H9 (cell line): Measurements from ENCODE around the gene LARP4B. TPM values are rescaled to one million over a fixed set of nuclear protein-coding genes. Genes with fewer than 3 reads are reported as not detected.

Source experiments
- DNase-seq: peaks from one replicate; pipeline ENCODE4 v3.0.0-alpha.2; 2017
- H2AFZ ChIP-seq: one replicate; pipeline ENCODE4 v1.6.1; 2013; ENCODE audit warnings: mild to moderate bottlenecking, low read length, control low read depth, moderate library complexity
- H2AK5ac ChIP-seq: 2 replicates; pipeline ENCODE4 v1.6.1; 2013; ENCODE audit warnings: low read length, control low read depth, mixed read lengths; ENCODE audit not compliant: insufficient read length
- H2BK120ac ChIP-seq: one replicate; pipeline ENCODE4 v1.6.1; 2013; ENCODE audit warnings: low read depth, mild to moderate bottlenecking, low read length, control low read depth, inconsistent platforms; ENCODE audit not compliant: poor library complexity, severe bottlenecking
- H2BK12ac ChIP-seq: 2 replicates; pipeline ENCODE4 v1.6.1; 2013; ENCODE audit warnings: low read length, control low read depth, mixed read lengths, low read depth; ENCODE audit not compliant: insufficient read length
- H2BK15ac ChIP-seq: 2 replicates; pipeline ENCODE4 v1.6.1; 2013; ENCODE audit warnings: low read depth, low read length, control low read depth
- H2BK20ac ChIP-seq: one replicate; pipeline ENCODE4 v1.6.1; 2013; ENCODE audit warnings: low read depth, mild to moderate bottlenecking, low read length, control low read depth, inconsistent platforms; ENCODE audit not compliant: poor library complexity, severe bottlenecking
- H2BK5ac ChIP-seq: 2 replicates; pipeline ENCODE4 v1.6.1; 2013; ENCODE audit warnings: low read length, control low read depth, mixed read lengths; ENCODE audit not compliant: insufficient read length
- H3K14ac ChIP-seq: 2 replicates; pipeline ENCODE4 v1.6.1; 2013; ENCODE audit warnings: low read length, control low read depth; ENCODE audit not compliant: insufficient read depth
- H3K18ac ChIP-seq: 2 replicates; pipeline ENCODE4 v1.6.1; 2013; ENCODE audit warnings: low read depth, mild to moderate bottlenecking, mixed read lengths, low read length, control low read depth; ENCODE audit not compliant: insufficient read length
- H3K23ac ChIP-seq: 2 replicates; pipeline ENCODE4 v1.6.1; 2013; ENCODE audit warnings: low read length, control low read depth, mixed read lengths, low read depth; ENCODE audit not compliant: insufficient read length
- H3K23me2 ChIP-seq: 2 replicates; pipeline ENCODE4 v1.6.1; 2013; ENCODE audit warnings: low read depth, mild to moderate bottlenecking, mixed read lengths, low read length, control low read depth; ENCODE audit not compliant: insufficient read length, poor library complexity, severe bottlenecking
- H3K27ac ChIP-seq: 2 replicates; pipeline ENCODE4 v1.5.1; 2013; ENCODE audit warnings: low read length, control low read depth, mixed read lengths, low read depth; ENCODE audit not compliant: insufficient read length
- H3K27me3 ChIP-seq: 2 replicates; pipeline ENCODE4 v1.6.1; 2013; ENCODE audit warnings: low read length, control low read depth, inconsistent platforms; ENCODE audit not compliant: insufficient read depth
- H3K4ac ChIP-seq: 2 replicates; pipeline ENCODE4 v1.6.1; 2013; ENCODE audit warnings: low read depth, mild to moderate bottlenecking, control low read depth, inconsistent platforms, low read length, moderate library complexity
- H3K4me1 ChIP-seq: 2 replicates; pipeline ENCODE4 v1.6.1; 2013; ENCODE audit warnings: low read length, control low read depth, inconsistent platforms; ENCODE audit not compliant: insufficient read depth
- H3K4me2 ChIP-seq: 2 replicates; pipeline ENCODE4 v1.6.1; 2013; ENCODE audit warnings: low read length, control low read depth, mixed read lengths; ENCODE audit not compliant: insufficient read length, insufficient read depth
- H3K56ac ChIP-seq: 2 replicates; pipeline ENCODE4 v1.6.1; 2013; ENCODE audit warnings: low read depth, mild to moderate bottlenecking, mixed read lengths, low read length, control low read depth; ENCODE audit not compliant: insufficient read length
- H3K79me1 ChIP-seq: 2 replicates; pipeline ENCODE4 v1.6.1; 2013; ENCODE audit warnings: low read depth, mild to moderate bottlenecking, moderate library complexity, low read length, control low read depth, inconsistent platforms; ENCODE audit not compliant: insufficient read depth, poor library complexity, severe bottlenecking
- H3K79me2 ChIP-seq: 2 replicates; pipeline ENCODE4 v1.6.1; 2013; ENCODE audit warnings: low read length, control low read depth, inconsistent platforms; ENCODE audit not compliant: insufficient read depth
- H3K9ac ChIP-seq: 2 replicates; pipeline ENCODE4 v1.6.1; 2013; ENCODE audit warnings: low read length, control low read depth, mixed read lengths; ENCODE audit not compliant: insufficient read length; ENCODE audit errors: extremely low read depth
- H3K9me3 ChIP-seq: one replicate; pipeline ENCODE4 v1.6.1; 2013; ENCODE audit warnings: low read depth, low read length, inconsistent platforms; ENCODE audit not compliant: control insufficient read depth
- H3T11ph ChIP-seq: one replicate; pipeline ENCODE4 v1.6.1; 2013; ENCODE audit warnings: mild to moderate bottlenecking, low read length, control low read depth, inconsistent platforms
- H4K20me1 ChIP-seq: one replicate; pipeline ENCODE4 v1.6.1; 2013; ENCODE audit not compliant: control insufficient read depth, insufficient read length, insufficient read depth
- H4K5ac ChIP-seq: 2 replicates; pipeline ENCODE4 v1.6.1; 2013; ENCODE audit warnings: low read depth, mild to moderate bottlenecking, mixed read lengths, low read length, control low read depth; ENCODE audit not compliant: insufficient read length
- H4K8ac ChIP-seq: replicated peaks from 2 replicates; pipeline ENCODE4 v1.6.1; 2013; ENCODE audit warnings: low read length, control low read depth, mixed read lengths, low read depth; ENCODE audit not compliant: insufficient read length
- H4K91ac ChIP-seq: 2 replicates; pipeline ENCODE4 v1.6.1; 2013; ENCODE audit warnings: low read depth, mild to moderate bottlenecking, moderate library complexity, mixed read lengths, low read length, control low read depth; ENCODE audit not compliant: insufficient read length
- H3K27ac Mint-ChIP-seq, 3 experiments: 2 replicates in 2 of 3; 3 replicates in 1 of 3; pipeline ENCODE4 v1.8.0; 2020 to 2021; ENCODE audit warnings: mixed read lengths in 3 of 3, mild to moderate bottlenecking in 1 of 3, moderate library complexity in 1 of 3
- H3K27me3 Mint-ChIP-seq: 2 replicates; pipeline ENCODE4 v1.8.0; 2021; ENCODE audit warnings: low read depth, mild to moderate bottlenecking, moderate library complexity, mixed read lengths
- H3K36me3 Mint-ChIP-seq, 3 experiments: 2 replicates in 2 of 3; 3 replicates in 1 of 3; pipeline ENCODE4 v1.8.0; 2020 to 2021; ENCODE audit warnings: low read depth in 3 of 3, mixed read lengths in 3 of 3; ENCODE audit not compliant: insufficient read depth in 1 of 3
- H3K4me1 Mint-ChIP-seq, 2 experiments: 2 replicates each; pipeline ENCODE4 v1.8.0; 2020; ENCODE audit warnings: mixed read lengths in 2 of 2
- H3K4me3 Mint-ChIP-seq, 2 experiments: 2 replicates in 1 of 2; 3 replicates in 1 of 2; pipeline ENCODE4 v1.8.0; 2020 to 2021; ENCODE audit warnings: mild to moderate bottlenecking in 2 of 2, mixed read lengths in 2 of 2, moderate library complexity in 1 of 2
- H3K9me3 Mint-ChIP-seq, 2 experiments: 2 replicates in 1 of 2; 3 replicates in 1 of 2; pipeline ENCODE4 v1.8.0; 2020; ENCODE audit warnings: mild to moderate bottlenecking in 2 of 2, mixed read lengths in 2 of 2, moderate library complexity in 1 of 2
- CTCF ChIP-seq: fragments of 200-600 bp; sonication (generic); conservative IDR thresholded peaks from 3 replicates; pipeline ENCODE4 v1.8.0; 2021; ENCODE audit warnings: antibody characterized with exemption, mild to moderate bottlenecking
- WGBS: extraction: QIAGEN DNeasy Blood & Tissue Kit; methylation state at CpG from one replicate; pipeline ENCODE4 v1.1.7; 2013; ENCODE audit warnings: missing lambda C conversion rate, low lambda C conversion rate, mixed read lengths; ENCODE audit not compliant: insufficient read length; ENCODE audit errors: extremely low coverage; 5-methylcytosine and 5-hydroxymethylcytosine counted together
- total RNA-seq: library from RNA; stranded (reverse); gene quantifications from 2 replicates; pipeline ENCODE4 v1.2.1, GENCODE V29; 2021

Gene LARP4B
- total RNA-seq, 1 experiment from 2014 or later: 88.9 TPM

DNA sequence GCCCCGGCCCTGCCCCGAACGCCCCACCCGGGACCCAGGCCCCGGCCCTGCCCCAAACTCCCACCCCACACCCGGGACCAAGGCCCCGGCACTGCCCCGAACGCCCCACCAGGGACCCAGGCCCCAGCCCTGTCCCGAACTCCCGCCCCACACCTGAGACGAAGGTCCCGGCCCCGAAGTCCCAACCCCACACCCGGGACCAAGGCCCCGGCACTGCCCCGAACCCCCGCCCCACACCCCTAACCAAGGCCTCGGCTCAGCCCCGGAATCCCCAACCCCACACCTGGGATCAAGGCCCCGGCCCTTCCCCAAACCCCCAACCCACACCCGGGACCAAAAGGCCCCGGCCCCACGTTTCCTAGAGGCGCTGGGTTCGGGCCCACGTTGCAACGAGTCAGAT, 1.1 kb upstream of the LARP4B start:
- no peak for TF ChIP-seq CTCF
- Mint-ChIP-seq H3K27me3 (no peaks in the 10 kb centered on the region), H3K4me3 (peak overlapping the region; percentile 37 to 73), H3K9me3 (no peaks in the 10 kb centered on the region; a peak in 1 of 5 replicates), H3K4me1 (peaks cover 23 to 32% of the 10 kb centered on the region in 2 experiments), H3K36me3 (no peaks in the 10 kb centered on the region), H3K27ac (peak overlapping the region in 2 of 3 experiments; percentile 83 to 94; a peak in 2 of 7 replicates)
- Histone ChIP-seq H4K20me1 (no peaks in the 10 kb centered on the region), H3K9ac (no peak overlapping the region), H3K79me1 (no peaks in the 10 kb centered on the region), H3K23me2 (peaks cover 8% of the 10 kb centered on the region), H2BK12ac (no peak overlapping the region), H4K8ac (no peak overlapping the region), H4K5ac (no peak overlapping the region), H3K4me2 (no peak overlapping the region), H3K4me1 (no peaks in the 10 kb centered on the region; the same call in 1 of the 2 replicates), H2BK20ac (no peak overlapping the region), H3T11ph (no peak overlapping the region), H3K4ac (no peak overlapping the region), H3K14ac (no peak overlapping the region), H2AK5ac (no peak overlapping the region), H3K9me3 (no peaks in the 10 kb centered on the region), H2BK15ac (no peak overlapping the region), H3K79me2 (peaks cover 30% of the 10 kb centered on the region), H3K27ac (no peak overlapping the region), H3K23ac (no peak overlapping the region), H3K27me3 (no peaks in the 10 kb centered on the region), H2AFZ (no peak overlapping the region), H2BK5ac (no peak overlapping the region), H3K18ac (no peak overlapping the region), H2BK120ac (no peak overlapping the region), H3K56ac (no peak overlapping the region), H4K91ac (no peak overlapping the region)
- WGBS: no CpG with 5 or more reads among the region's 28 CpGs
- no peak for DNase-seq
